ENCODE data around the gene MYBPC1. TPM values are rescaled to one million over a fixed set of nuclear protein-coding genes. Genes with fewer than 3 reads are reported as not detected.
A peak's percentile ranks its signal among the peaks of the same experiment; 100 is the strongest.

Gene MYBPC1
- total and polyA plus RNA-seq, 2 of the 13 experiments (the other 11 are each of a cell fraction or from before 2014, with no cell fraction given) = 0.31 to 0.53 TPM

DNA sequence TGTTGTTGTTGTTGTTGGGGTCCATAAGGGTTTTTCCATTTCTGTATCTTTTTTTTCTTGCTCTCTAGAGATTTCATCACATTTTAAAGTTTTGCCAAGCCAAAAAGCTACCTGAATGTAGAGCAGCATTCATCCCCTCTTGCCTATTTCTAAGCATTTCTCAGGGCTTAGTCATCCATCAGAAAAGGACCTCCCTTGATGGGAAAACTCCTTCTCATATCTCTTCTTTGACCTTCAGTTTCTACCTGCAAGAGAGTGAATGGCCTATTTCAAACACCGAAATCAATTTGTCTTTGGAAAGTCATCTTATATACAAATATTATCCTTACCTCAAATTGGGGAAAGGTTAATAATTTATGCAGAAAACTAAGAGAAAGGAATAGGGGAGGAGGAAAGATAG, 4.5 kb downstream of the MYBPC1 start (continued):
- TF ChIP-seq ZNF646 (CRISPR knock-in tag; IDR thresholded peaks at IDR 0.05) (no peak), ZNF318 (CRISPR knock-in tag; IDR thresholded peaks at IDR 0.05) (no peak), TCF7L2 (IDR thresholded peaks at IDR 0.05; ENCODE audit: low read depth, low read length) (no peak; the same call in 1 of the 2 replicates), ZNF431 (CRISPR knock-in tag; IDR thresholded peaks at IDR 0.05; ENCODE audit: borderline replicate concordance, low read depth) (no peak), MBD4 (IDR thresholded peaks at IDR 0.05; ENCODE audit: borderline replicate concordance, low read length) (no peak), ZNF274 (CRISPR knock-in tag; IDR thresholded peaks at IDR 0.05) (no peak), ZNF317 (CRISPR knock-in tag; IDR thresholded peaks at IDR 0.05) (no peak), MIER3 (CRISPR knock-in tag; IDR thresholded peaks at IDR 0.05; ENCODE audit: borderline replicate concordance) (no peak), DNMT3B (CRISPR knock-in tag; conservative IDR thresholded peaks at IDR 0.05) (no peak), BORCS8-MEF2B (CRISPR knock-in tag; IDR thresholded peaks at IDR 0.05) (no peak), ZNF75D (CRISPR knock-in tag; IDR thresholded peaks at IDR 0.05; ENCODE audit: borderline replicate concordance) (no peak), BRCA1 (CRISPR knock-in tag; IDR thresholded peaks at IDR 0.05) (no peak), HHEX (CRISPR knock-in tag; IDR thresholded peaks at IDR 0.05) (no peak), MIER2 (CRISPR knock-in tag; IDR thresholded peaks at IDR 0.05) (no peak; the same call in 1 of the 2 replicates), ZNF263 (CRISPR knock-in tag; IDR thresholded peaks at IDR 0.05) (no peak), ARNTL (CRISPR knock-in tag; IDR thresholded peaks at IDR 0.05) (no peak), ZSCAN31 (CRISPR knock-in tag; IDR thresholded peaks at IDR 0.05; ENCODE audit: low read depth) (no peak), NCOA2 (CRISPR knock-in tag; IDR thresholded peaks at IDR 0.05) (peak; percentile 95), ZNF225 (CRISPR knock-in tag; IDR thresholded peaks at IDR 0.05) (no peak)
